Measurements from ENCODE around the gene PRDM16. TPM values are rescaled to one million over a fixed set of nuclear protein-coding genes. Genes with fewer than 3 reads are reported as not detected.

The PRDM16 gene
- total and polyA plus RNA-seq, 4 donors = 0.05 to 0.67 (median 0.19) TPM

DNA sequence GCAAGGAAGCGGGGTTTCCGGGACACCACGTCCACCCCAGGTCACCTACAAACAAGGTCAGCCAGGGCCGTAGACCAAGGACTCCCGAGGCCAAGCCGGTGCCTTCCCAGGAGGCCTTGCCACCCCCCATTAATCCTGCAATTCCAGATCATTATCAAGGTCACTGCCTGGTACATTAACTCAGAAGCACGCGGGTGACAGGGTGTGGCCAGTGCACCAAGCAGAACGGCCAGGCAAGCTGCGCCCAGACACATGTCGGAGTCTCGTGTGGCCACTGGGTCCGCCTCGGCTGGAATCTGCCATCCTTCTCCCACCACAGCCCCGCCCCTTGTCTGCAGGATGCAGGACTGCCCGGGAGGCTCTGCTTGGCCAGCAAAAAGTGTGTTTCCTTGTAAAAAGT lies 144.7 kb downstream of the PRDM16 start:
- WGBS = 76% methylated on average over 16 of the region's 16 CpGs
- Histone ChIP-seq H3K27me3 (ENCODE audit: control insufficient read depth in 4 of 4, insufficient read depth in 4 of 4, low read length in 3 of 4) (no peaks in the 10 kb centered on the region), H3K4me1 (ENCODE audit: control insufficient read depth in 4 of 4, insufficient read depth in 4 of 4, low read length in 3 of 4) (peaks cover 0 to 1% (median under 1%) of the 10 kb centered on the region in 4 donors), H3K9me3 (ENCODE audit: control insufficient read depth in 4 of 4, low read length in 3 of 4) (no peaks in the 10 kb centered on the region), H3K4me3 (ENCODE audit: low read depth in 1 of 3, low read length in 3 of 3) (no peak overlapping the region), H3K27ac (ENCODE audit: low read depth in 1 of 2, low read length in 2 of 2) (no peak overlapping the region), H3K36me3 (ENCODE audit: control insufficient read depth in 4 of 4, insufficient read depth in 3 of 4, low read depth in 1 of 4, low read length in 3 of 4) (no peaks in the 10 kb centered on the region), H3K9ac (ENCODE audit: low read depth in 1 of 2, low read length in 2 of 2) (no peak overlapping the region)
- TF ChIP-seq SP1 (IDR thresholded peaks at IDR 0.05) (no peak), JUND (IDR thresholded peaks at IDR 0.05) (no peak), NR2F2 (IDR thresholded peaks at IDR 0.05) (no peak), ZBTB33 (IDR thresholded peaks at IDR 0.05) (no peak), RXRA (IDR thresholded peaks at IDR 0.05) (no peak), YY1 (IDR thresholded peaks at IDR 0.05) (no peak), EGR1 (IDR thresholded peaks at IDR 0.05; ENCODE audit: low read depth in 2 of 2) (no peak), RAD21 (IDR thresholded peaks at IDR 0.05) (no peak), FOXA1 (IDR thresholded peaks at IDR 0.05) (no peak), REST (IDR thresholded peaks at IDR 0.05) (no peak), HNF4A (conservative IDR thresholded peaks at IDR 0.05) (no peak), TAF1 (conservative IDR thresholded peaks at IDR 0.05) (no peak), HNF4G (IDR thresholded peaks at IDR 0.05) (no peak)
- TF ChIP-seq, protein P1, sequence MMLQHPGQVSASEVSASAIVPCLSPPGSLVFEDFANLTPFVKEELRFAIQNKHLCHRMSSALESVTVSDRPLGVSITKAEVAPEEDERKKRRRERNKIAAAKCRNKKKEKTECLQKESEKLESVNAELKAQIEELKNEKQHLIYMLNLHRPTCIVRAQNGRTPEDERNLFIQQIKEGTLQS (IDR thresholded peaks at IDR 0.05) = no peak
- DNase-seq (ENCODE audit: low spot score) = no peak

DNA sequence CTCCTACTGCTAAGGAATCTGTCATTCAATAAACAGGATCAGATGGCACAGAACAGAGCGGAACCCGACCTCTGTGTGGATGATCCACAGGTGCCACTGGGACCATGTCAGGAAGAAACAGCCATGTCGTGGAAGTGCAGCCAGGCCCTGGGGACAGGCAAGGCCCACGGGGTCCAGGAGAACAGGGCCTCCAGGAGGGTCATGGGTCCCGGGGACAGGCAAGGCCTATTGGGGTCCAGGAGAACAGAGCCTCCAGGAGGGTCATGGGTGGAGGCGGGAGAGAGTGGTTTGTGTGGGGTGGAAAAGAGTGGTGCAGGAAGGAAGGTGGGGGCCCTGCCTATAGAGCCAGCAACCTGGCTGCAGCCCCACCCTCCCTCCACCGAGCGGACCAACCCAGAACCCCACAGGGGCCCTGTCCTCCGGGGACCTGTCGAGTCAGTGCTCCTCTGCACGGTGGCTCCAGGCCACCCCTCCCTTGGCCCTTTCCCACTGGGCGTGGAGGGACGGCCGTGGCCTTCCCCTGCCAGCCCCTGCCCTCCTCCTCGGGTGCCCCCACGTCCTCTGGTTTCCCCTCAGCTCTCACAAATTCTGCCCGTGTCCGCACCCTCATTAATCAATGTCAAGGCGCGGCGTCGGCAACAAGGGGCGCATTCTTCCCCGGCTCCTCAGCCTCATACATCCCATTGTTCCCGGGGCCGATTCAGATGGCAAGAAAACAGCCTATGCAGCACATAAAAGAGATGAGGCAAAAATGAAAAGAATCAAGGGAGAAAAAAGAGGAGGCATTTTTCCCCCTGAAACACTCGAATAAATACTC lies 146.4 kb downstream of the PRDM16 start:
- no peak overlapping the region for H3K4me3 ChIP-seq (ENCODE audit: low read depth in 1 of 3, low read length in 3 of 3)
- no peak for DNase-seq (ENCODE audit: low spot score)
- TF ChIP-seq MAX (IDR thresholded peaks at IDR 0.05) = no peak
- no peak for TF ChIP-seq RAD21 (IDR thresholded peaks at IDR 0.05)
- no peak for TF ChIP-seq HNF4A (conservative IDR thresholded peaks at IDR 0.05)
- TF ChIP-seq SP1 (IDR thresholded peaks at IDR 0.05) = no peak
- no peak for TF ChIP-seq EGR1 (IDR thresholded peaks at IDR 0.05; ENCODE audit: low read depth in 2 of 2)
- TF ChIP-seq NR2F2 (IDR thresholded peaks at IDR 0.05) = no peak
- no peak for TF ChIP-seq YY1 (IDR thresholded peaks at IDR 0.05)
- TF ChIP-seq ZBTB33 (IDR thresholded peaks at IDR 0.05) = no peak
- no peak for TF ChIP-seq JUND (IDR thresholded peaks at IDR 0.05)
- TF ChIP-seq, protein P1 (IDR thresholded peaks at IDR 0.05) = no peak
- H3K36me3 ChIP-seq (ENCODE audit: control insufficient read depth in 4 of 4, insufficient read depth in 3 of 4, low read depth in 1 of 4, low read length in 3 of 4) = no peaks in the 10 kb centered on the region
- WGBS = 82% methylated on average over 27 of the region's 27 CpGs
- H3K9me3 ChIP-seq (ENCODE audit: control insufficient read depth in 4 of 4, low read length in 3 of 4) = no peaks in the 10 kb centered on the region
- H3K4me1 ChIP-seq (ENCODE audit: control insufficient read depth in 4 of 4, insufficient read depth in 4 of 4, low read length in 3 of 4) = peaks cover 3 to 12% (median 10%) of the 10 kb centered on the region in 4 donors
- H3K27ac ChIP-seq (ENCODE audit: low read depth in 1 of 2, low read length in 2 of 2) = no peak overlapping the region
- no peak overlapping the region for H3K9ac ChIP-seq (ENCODE audit: low read depth in 1 of 2, low read length in 2 of 2)
- H3K27me3 ChIP-seq (ENCODE audit: control insufficient read depth in 4 of 4, insufficient read depth in 4 of 4, low read length in 3 of 4) = no peaks in the 10 kb centered on the region
